A549 (cell line): ENCODE results near the gene PLCH1.

Source experiments
- CHD2 ChIP-seq: fragments of 150-350 bp; IDR thresholded peaks from 2 replicates; pipeline ENCODE4 v1.6.1; 2014; ENCODE audit warnings: low read length; ENCODE audit not compliant: partially characterized antibody
- EHMT2 ChIP-seq: fragments of 200-600 bp; sonication (generic); IDR thresholded peaks from 2 replicates; pipeline ENCODE4 v1.6.1; 2016; ENCODE audit warnings: antibody characterized with exemption, low read depth, mild to moderate bottlenecking, moderate library complexity
- TF ChIP-seq, protein P1 (sequence below): fragments of >200 bp; sonication (Bioruptor Twin); formaldehyde crosslinking; IDR thresholded peaks from 3 replicates; pipeline ENCODE4 v1.5.1; 2016

DNA sequence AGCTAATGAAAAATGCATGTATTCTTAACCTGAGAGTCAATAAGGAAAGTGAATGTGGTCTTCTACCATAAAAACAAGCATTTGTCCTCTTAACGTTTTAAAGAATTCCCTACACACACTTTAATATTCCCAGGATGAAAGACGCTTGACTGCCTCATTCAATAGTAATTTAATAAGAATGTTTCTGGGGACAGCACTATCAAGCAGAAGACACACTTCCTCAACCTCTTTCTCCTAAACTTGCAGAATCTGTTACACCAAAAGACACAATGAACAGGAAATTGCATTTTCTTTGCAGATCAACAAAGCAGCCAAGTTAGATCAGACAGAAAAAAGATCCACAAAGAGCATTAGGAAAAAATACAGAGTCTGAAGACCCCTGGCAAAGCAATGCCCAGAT, 97.7 kb downstream of the PLCH1 start:
- TF ChIP-seq, protein P1, sequence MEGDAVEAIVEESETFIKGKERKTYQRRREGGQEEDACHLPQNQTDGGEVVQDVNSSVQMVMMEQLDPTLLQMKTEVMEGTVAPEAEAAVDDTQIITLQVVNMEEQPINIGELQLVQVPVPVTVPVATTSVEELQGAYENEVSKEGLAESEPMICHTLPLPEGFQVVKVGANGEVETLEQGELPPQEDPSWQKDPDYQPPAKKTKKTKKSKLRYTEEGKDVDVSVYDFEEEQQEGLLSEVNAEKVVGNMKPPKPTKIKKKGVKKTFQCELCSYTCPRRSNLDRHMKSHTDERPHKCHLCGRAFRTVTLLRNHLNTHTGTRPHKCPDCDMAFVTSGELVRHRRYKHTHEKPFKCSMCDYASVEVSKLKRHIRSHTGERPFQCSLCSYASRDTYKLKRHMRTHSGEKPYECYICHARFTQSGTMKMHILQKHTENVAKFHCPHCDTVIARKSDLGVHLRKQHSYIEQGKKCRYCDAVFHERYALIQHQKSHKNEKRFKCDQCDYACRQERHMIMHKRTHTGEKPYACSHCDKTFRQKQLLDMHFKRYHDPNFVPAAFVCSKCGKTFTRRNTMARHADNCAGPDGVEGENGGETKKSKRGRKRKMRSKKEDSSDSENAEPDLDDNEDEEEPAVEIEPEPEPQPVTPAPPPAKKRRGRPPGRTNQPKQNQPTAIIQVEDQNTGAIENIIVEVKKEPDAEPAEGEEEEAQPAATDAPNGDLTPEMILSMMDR, result no peak
- TF ChIP-seq CHD2 (no peak), EHMT2 (no peak)
